GM12892 (cell line): ENCODE measurements around the gene TRPV5.

Experiments
- POLR2A ChIP-seq: IDR thresholded peaks from 2 replicates; pipeline ENCODE4 v1.6.1; 2011; ENCODE audit warnings: low read depth, low read length, control low read depth
- POLR2AphosphoS5 ChIP-seq: IDR thresholded peaks from 2 replicates; pipeline ENCODE4 v1.6.1; 2011; ENCODE audit warnings: low read depth, low read length, control low read depth
- TAF1 ChIP-seq: IDR thresholded peaks from 2 replicates; pipeline ENCODE4 v1.6.1; 2011; ENCODE audit warnings: low read depth, mild to moderate bottlenecking, control low read depth, low read length, borderline replicate concordance

DNA sequence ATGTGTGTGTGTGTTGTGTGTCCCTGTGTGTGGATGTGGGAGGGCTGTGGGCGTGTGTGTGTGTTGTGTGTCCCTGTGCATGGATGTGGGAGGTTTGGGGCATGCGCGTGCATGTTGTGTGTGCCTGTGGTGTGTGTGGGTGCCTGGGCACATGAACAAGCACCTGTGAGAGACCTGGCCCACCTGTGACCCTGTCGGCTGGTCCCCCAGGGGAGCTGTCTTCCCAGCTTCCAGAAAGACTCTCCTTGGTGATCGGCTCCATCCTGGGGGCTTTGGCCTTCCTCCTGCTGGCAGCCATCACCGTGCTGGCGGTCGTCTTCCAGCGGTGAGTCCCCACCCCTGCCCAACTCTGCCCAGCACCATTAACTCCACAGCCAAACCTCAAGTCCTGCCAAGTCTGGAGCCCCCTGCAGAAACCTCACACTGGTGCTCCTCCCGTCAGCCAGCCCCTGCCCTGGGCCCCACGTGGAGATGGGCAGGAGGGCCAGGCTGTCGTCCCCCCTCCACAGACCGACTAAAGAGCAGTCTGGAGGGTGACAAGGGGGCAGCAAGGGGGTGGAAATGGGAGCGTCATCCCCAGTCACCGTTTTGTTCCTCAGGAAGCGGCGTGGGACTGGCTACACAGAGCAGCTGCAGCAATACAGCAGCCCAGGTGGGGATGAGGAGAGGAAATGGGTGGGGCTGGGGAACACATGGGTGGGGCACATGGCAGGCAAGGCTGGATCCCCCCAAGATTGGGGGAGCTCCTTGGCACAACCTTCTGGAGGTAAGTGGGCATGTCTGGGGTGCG is 66.0 kb downstream of the TRPV5 start:
- no peak for TF ChIP-seq TAF1
- TF ChIP-seq POLR2A = no peak
- TF ChIP-seq POLR2AphosphoS5 = no peak
